Epithelial cell of proximal tubule (primary cell): ENCODE results near the gene ST8SIA4. TPM values are rescaled to one million over a fixed set of nuclear protein-coding genes. Genes with fewer than 3 reads are reported as not detected.

Source experiments
- DNase-seq: peaks from one replicate; pipeline ENCODE4 v3.0.0-alpha.2; 2011; ENCODE audit warnings: low read depth
- H3K4me3 ChIP-seq: 2 replicates; pipeline ENCODE4 v1.5.1; 2011; ENCODE audit warnings: low read depth, mild to moderate bottlenecking, low read length
- CTCF ChIP-seq: conservative IDR thresholded peaks from 2 replicates; pipeline ENCODE4 v1.5.1; 2012; ENCODE audit warnings: low read depth, mild to moderate bottlenecking, low read length
- total RNA-seq: library from RNA; depleted of rRNA; stranded (reverse); fragments of >200 nt; gene quantifications from 2 replicates; pipeline ENCODE4 v1.2.3, GENCODE V29; 2015

Gene ST8SIA4
- total RNA-seq, 1 donor from 2014 or later: 0.12 TPM

GRCh38 chr5:100762108-100762507 is 141.0 kb downstream of the ST8SIA4 start:
- TF ChIP-seq CTCF: no peak
- DNase-seq: no peak

GRCh38 chr5:100761192-100761591 is 141.9 kb downstream of the ST8SIA4 start:
- no peak for TF ChIP-seq CTCF
- DNase-seq: no peak
- H3K4me3 ChIP-seq: no peak overlapping the region

More at GRCh38 chr5:100762108-100762507, 141.0 kb downstream of the ST8SIA4 start:
- H3K4me3 ChIP-seq: no peak overlapping the region

GRCh38 chr5:100760688-100761087 is 142.4 kb downstream of the ST8SIA4 start:
- TF ChIP-seq CTCF: no peak
- H3K4me3 ChIP-seq: no peak overlapping the region
- DNase-seq: no peak

GRCh38 chr5:100758780-100759179 is 144.3 kb downstream of the ST8SIA4 start:
- no peak for DNase-seq

GRCh38 chr5:100758306-100758705 is 144.8 kb downstream of the ST8SIA4 start:
- no peak for DNase-seq
- TF ChIP-seq CTCF: no peak
- no peak overlapping the region for H3K4me3 ChIP-seq

More at GRCh38 chr5:100758780-100759179, 144.3 kb downstream of the ST8SIA4 start:
- no peak overlapping the region for H3K4me3 ChIP-seq
- TF ChIP-seq CTCF: no peak

- no peak for TF ChIP-seq CTCF
- H3K4me3 ChIP-seq: no peak overlapping the region
- DNase-seq: no peak
These were observed 145.5 kb downstream of the ST8SIA4 start for GRCh38 chr5:100757618-100758017.
